Islet precursor cell (in vitro differentiated cells): ENCODE results near the gene ACADVL.
"Not testable (repeated sequence)": the region's sequence is repeated elsewhere in the genome, so short reads cannot be mapped to it uniquely, and the experiment has no call there.

Experiments
- DNase-seq: peaks from one replicate; pipeline ENCODE4 v3.0.0-alpha.2; 2018

The ACADVL gene

DNA sequence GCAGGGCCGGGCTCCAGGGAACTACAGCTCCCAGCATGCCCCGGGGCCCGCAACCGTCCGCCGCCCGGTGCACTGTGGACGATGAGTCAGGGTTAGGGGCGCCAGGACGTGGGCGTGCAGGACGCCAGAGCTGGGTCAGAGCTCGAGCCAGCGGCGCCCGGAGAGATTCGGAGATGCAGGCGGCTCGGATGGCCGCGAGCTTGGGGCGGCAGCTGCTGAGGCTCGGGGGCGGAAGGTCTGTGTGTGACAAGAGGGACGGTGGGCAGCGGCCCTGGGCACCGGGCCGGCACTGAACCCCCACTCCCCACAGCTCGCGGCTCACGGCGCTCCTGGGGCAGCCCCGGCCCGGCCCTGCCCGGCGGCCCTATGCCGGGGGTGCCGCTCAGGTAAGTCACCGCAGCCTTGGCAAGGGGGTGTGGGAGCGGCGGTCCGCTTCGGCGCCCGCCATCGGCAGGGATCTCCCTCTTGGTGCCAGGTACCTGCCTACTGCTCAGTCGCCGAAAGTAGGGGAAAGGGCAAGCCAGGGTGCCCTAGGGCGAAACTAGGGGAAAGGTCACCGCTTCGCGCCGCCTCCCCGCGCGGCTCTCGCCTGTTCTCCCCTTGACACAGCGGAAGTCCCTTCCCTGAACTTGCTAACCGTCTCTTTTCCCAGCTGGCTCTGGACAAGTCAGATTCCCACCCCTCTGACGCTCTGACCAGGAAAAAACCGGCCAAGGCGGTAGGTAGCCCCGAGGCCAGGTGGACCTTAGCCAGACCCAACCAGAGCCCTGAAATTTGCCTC, at the start of gene ACADVL, which contains the start of gene DLG4:
TSS of gene ACADVL (plus strand) at position 127 of the 781 bp plus-strand sequence. CDS start at position 174, 47 bp downstream.
TSS of gene DLG4 (minus strand) at position 25 of the 781 bp plus-strand sequence.
- peak; percentile 97 for DNase-seq

DNA sequence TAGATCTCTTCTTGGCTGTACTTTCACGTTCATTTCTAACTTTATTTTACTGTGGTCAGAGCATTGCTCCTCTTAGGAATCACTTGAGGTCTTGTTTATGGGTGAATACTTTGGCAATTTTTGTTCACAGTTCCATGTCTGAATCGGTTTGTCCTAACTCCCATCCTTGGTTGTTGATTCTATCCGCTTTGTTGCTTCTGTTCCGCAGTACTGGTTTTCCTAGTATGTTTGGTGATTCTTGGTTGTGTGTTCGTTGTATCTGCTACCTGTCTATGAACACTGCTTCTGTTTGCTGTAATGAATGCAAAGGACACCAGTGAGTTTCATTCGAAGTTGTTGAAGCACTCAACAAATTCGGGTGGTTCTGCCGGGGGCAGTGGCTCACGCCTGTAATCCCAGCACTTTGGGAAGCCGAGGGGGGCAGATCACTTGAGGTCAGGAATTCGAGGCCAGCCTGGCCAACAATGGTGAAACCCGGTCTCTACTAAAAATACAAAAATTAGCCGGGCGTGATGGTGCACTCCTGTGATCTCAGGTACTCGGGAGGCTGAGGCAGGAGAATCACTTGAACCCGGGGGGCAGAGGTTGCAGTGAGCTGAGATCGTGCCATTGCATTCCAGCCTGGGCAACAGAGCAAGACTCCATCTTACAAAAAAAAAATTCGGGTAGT, 47.1 kb upstream of the ACADVL start:
- peak; percentile 29 for DNase-seq

DNA sequence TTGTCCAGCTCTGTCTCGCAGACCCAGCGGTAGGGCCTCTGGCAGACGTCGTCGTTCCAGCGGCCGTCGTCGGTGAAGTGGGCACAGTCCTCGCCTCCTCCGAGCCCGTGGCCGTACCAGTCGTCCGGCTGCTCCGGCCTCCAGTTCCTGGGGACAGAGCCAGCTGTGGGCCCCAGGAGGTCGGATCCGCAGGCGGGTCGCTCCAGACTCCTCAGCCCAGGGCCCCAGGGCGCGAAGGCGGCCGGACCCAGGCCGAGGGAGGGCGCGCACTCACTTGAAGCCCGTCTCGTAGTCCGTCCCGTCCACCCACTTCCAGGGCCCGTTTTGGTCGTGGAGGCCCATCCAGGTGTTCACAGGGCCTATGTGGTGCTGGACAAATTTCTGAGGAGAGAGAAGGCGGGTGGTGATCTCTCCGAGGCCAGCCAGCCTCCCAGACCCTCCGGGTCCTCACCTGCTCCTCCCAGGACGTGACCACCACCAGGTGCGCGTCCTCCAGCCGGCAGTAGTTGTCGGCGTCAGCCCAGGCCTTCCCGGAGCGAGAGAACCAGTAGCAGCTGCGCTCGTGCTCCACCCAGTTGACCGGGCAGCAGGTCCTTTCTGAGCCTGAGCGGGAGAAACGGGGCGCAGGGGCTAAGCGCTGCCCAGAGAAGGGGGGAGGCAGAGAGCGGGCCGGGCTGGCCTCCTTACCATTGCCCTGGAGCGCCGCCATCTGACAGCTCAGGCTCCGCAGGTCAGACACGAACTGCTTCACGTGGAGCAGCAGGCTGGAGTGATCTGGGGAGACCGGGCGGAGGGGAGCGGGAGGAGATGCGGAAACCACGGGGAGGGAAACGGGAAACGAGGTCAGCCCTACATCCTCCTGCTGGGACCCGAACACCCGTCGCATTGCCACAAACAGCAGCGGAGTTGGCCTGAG, 45.8 kb upstream of the ACADVL start:
- DNase-seq = peak; percentile 89

DNA sequence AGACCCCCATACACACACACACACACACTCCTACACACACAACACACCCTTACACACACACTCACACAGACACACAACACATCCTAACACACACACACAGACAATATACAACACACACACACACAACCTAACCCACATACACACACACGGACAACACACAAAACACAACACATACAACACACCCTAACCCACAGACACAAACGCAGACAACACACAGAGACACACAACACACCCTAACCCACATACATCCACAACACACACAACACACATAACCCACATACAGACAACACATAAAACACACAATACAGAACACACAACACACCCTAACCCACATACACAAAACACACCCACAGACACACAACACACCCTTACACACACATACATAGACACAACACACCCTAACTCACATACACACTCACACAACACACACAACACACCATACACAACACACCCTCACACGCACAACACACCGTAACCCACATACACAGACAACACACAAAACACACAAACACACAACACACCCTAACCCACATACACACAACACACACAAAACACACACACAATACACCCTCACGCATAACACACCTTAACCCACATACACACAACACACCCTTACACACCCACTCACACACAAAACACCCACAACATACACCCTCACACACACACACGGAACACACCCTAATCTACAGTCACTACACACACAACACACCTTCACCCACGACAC, 45.0 kb upstream of the ACADVL start:
- DNase-seq = no peak

DNA sequence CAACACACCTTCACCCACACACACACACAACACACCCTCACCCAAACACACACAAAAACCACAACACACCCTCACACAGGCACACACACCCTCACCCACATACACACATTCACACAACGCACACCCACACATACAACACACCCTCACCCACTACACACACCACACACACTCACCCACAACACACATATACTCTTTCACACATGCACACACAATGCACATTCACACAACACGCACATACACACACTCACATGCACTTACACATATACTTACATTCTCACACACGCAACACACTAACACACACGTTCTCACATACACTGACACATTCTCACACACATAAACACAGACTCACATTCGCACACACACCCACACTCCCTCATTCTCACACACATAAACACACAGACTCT, 44.4 kb upstream of the ACADVL start:
- DNase-seq = no peak

DNA sequence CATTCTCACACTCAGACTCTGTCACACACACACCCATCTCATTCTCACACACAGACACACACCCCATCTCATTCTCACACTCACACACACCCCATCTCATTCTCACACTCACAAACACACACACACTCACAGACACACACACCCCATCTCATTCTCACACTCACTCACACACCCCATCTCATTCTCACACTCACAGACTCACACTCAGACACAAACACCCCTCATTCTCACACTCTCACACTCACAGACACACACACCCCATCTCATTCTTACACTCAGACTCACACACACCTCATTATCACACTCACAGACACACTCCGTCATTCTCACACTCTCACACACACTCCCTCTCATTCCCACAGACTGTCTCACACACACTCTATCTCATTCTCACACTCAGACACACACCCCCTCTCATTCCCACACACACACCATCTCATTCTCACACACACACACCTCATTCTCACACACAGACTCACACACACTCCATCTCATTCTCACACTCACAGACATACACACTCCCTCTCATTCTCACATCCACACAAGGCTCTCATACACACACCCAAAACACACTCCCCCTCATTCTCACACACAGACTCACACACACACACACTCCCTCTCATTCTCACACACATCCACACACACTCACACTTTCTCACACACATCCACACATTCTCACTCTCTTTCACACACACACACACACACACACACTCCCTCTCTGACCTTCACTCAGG, 43.5 kb upstream of the ACADVL start:
- DNase-seq = no peak

DNA sequence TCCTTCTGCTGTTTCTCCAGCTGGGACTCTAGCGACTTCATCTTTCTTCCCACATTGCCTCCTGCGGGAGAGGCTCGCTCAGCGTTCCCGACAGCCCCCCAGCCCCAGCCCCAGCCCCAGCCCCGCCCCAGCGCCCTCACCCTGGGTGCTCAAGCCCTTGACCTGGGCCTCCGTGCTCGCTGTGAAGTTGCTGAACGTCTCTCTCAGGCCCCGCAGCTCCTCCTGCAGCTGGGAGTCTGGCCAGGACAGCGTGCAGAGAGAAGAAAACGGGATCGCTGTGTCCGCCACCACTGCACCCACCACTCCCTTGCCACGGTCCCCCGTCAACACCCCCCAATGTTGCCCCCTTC, 42.9 kb upstream of the ACADVL start:
- DNase-seq = no peak

DNA sequence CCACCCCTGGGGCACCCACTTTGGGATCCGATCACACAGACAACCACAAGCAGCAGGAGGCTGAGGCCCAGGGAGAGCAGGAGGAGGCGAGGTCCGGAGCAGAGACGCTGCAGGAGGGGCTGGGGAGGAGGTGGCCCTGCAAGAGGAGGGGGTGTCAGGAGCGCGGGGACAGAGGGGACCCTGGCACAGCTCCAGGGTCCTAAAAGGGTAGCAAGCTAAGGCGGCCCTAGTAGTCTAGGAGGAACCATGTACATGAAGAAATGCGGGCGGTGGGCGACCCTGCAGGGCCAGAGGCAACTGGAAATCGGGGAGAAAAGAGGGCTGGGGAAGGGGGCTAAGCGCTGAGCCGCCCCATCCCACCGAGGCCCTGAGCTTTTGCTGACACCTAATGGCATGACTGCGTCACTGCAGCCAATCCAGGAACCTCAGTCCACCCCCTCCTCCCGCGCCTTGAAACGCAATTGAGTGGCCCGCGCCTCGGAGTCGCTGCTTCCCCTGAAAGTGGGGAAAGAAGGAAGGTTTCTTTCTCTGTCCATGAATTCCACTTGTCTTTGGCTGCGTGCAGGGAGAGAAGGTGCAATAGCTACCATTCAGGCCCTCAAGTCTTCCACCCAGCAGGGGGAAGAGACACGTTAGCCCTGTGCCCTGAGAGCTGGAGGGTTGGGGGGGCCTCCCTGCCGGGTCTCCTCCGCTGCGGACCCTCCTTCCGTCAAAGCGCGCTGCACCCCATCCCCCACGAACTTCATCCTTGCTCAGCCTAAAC, 42.4 kb upstream of the ACADVL start:
- DNase-seq = peak; percentile 93

DNA sequence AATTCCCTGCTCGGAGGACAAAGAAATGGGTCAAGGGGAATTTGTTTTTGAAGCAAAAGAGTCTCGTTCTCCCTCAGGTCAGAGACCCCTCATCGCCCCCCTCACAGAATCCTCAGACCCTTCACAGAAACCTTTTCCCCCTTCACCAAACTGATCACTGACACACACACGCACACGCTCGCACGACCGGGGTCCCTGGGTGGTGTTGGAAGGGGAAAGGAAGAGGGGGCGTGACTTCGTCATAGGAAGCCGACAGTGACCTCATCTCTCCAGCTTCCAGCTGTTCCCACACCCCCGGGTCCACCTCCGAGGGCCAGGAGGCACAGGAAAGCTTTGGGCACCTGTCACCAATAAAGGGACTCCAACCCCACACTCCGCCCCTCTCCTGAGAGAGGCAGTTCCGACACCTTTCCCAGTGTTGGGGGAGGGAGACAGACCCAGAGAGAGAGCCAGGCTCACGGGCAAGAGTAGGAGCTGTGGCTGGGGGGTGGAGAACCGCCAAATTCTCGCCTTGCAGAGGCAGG, 41.7 kb upstream of the ACADVL start:
- DNase-seq = peak; percentile 84

DNA sequence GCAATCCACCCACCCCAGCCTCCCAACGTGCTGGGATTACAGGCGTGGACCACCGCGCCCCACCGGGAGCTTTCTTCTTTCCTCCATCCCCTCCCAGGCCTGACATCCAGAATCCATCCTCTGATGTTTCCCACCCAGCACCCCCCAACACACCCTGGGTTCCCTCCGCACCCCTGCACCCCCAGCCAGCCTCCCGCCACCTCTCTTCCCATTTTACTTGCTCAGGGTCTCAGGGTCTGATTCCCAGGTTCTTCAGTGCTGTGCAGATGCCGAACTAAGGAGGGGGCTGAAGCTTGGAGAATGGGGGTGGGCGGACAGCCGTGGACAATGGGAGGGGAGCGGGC, 40.8 kb upstream of the ACADVL start:
- DNase-seq = peak; percentile 48

DNA sequence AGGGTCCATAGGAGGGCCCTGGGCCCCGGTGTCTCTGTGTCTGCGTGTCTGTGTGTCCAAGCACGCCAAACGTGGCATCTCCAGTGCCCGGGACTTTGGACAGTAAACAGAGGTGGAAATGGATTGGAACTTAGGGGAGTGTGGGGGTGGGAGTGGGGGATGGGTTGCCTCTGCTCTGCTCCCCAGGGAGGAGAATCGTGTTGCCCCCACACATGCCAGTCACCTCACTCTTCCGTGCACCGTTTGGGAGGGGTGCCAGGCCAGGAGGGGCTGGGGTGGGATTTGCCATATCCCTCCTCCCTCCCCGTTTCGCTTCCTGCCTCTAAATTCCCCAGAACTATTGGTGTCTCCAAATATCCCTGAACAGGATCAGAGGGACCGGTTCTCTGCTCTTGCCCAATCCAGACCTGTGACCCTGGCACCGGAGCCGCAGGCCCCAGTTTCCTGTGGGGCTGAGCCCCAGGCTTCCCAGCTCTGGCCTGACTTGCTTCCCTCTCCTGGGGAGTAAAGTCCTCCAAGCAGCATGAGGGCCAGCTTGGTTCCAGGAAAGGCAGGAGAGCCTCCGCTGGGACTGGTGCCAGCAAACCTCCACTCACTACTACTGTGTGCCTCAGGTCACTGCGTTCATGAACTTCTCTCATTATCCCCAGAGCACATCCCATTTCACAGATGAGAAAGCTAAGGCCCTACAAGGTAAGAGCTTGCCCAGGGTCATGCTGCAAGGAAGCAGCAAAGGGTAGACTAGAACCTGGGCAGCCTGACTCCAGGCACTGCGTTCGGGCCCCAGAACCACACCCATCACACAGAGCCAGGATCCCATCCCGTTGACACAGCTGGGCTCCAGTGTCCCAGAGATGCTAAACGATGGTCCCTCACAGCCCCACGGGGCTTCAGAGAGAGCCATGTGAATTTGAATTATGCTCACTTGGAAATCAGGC, 40.2 kb upstream of the ACADVL start, which contains the start of gene ASGR1:
TSS of gene ASGR1 (minus strand) at position 54 of the 938 bp plus-strand sequence. CDS start 807 bp downstream, outside the sequence.
- no peak for DNase-seq

DNA sequence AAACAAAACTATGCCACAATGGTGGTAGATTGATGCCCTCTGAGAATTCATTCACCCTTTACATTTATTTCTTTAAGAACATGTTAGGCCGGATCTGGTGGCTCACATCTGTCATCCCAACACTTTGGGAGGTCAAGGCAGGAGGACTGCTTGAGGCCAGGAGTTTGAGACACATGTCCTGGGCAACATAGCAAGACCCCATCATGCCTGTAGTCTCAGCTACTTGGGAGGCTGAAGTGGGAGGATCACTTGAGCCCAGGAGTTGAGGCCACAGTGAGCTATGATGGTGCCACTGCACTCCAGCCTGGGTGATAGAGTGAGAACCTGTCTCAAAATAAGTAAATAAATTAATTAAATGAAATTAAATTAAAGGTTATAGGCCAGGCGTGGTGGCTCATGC, 37.6 kb upstream of the ACADVL start:
- not testable (repeated sequence) for DNase-seq

DNA sequence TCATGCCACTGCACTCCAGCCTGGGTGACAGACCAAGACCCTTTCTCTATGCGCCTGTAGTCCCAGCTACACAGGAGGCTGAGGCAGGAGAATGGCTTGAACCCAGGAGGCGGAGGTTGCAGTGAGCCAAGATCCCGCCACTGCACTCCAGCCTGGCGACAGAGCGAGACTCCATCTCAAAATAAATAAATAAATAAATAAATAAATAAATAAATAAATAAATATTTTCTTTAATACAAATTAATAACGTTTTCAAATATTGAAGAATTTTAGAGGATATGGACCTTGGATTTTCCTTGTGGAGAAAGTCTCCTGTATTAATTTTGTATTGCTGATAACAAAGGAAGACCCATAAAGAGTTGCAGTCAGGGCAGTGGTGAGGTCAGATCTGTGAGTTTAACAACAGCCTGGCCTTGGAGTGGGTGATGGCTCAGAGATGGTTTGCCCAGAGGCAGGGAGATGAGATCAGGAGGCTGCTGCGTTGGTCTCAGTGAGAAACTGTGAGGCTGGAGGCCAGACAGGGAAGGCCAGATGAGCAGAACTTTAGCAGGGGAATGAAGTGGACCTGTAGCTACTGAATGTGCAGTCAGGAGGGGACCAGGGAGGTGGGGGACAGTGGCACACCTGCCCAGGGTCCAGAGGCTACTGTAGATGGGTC, 36.2 kb upstream of the ACADVL start:
- DNase-seq = peak; percentile 79

DNA sequence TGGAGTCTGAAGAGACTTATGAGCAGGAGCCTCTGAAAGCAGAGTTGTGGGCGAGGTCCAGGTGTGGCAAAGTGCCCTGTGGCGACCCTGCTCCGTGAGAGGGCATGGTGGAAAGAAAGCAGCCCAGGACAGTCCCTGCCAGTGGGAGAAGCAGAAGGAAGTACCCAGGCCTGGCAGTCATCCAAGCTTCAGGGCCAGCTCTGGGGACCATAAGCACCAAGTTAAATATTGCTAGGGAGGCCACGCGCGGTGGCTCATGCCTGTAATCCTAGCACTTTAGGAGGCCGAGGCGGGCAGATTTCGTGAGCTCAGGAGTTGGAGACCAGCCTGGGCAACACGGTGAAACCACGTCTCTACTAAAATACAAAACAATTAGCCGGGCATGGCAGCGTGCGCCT, 35.6 kb upstream of the ACADVL start:
- no peak for DNase-seq

DNA sequence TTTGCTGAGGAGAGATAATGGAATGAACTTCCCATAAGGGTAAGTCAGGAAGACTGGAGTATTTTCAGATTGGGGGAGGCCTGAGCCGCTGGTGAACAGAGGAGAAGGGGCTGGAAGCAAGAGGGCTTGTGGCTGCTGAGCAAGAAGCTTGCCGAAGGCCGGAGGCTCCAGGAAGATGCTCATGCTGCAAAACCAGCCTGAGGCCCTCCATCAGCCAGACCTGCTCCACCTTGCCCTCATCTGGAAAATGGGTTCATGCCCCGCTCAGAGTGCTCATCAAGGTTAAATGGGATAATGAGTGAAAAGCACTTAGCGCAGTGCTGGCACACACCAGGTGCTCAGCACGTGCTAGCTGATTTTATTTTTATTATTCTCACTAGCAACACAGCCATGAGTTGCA, 35.1 kb upstream of the ACADVL start:
- no peak for DNase-seq

DNA sequence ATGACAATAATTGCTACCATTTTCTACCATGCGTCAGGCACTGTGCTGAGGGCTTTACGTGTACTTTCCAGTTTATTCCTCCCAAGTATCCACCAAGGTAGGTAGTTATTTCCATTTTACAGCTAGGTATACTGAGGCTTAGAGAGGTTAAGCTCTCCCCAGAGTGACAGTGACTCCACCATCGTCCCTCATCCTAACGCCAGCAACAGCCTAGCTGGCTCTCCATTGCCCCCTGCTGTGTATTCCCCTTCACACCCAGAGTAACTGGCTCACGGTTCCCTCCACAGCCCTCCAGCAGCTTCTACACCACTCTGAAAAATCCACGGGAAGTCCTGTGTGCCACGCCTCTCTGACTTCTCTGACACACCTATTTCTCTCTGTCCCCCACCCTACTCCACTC, 33.5 kb upstream of the ACADVL start:
- DNase-seq = no peak

DNA sequence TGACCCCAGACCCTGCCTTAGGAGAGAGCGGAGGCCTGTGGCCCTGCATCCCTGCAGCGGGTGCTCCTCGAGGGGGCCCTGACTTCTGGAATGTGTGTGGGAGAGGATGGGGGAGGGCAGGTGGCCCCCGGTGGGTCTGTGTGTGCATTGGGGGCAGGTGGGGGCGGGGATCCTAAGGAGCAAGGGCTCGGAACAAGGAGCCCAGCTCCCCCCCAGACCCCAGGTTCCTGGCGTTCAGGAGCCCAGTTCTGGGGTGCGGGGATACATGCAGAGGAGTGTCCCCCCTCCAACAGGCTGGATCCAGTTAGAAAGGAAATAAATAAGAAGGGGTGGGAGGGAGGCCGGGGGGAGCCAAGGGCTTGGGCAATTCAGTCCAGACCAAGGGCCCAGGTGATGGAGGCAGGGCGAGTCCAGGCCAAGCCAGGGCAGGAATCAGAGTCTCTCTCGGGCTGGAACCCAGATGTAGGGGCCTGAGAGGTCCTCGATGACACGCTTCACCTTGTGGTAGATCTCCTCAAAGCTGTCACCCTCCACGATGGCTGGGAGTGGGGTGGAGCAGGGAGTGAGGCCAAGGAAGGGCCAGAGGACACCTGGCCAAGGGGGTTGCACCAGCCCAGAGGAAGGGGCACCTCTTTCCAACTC, 29.3 kb upstream of the ACADVL start:
- no peak for DNase-seq

DNA sequence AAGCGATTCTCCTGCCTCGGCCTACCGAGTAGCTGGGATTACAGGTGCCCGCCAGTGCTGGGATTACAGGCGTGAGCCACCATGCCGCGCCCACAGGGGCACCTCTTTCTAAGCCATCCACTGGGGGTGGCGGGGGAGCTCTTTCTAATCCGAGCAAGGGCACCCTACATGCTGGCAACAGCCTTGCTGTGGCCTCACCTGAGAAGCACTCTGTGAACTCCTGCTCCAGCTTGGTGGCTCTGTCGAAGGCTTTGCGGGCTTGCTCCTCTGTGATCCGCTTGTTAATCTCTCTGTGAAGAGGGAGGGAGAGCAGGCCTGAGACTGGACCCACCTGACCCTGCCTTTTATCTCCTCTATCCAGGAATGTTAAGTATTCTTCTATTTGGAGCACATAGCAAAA, 28.7 kb upstream of the ACADVL start:
- DNase-seq = no peak
